Testis (tissue), 3 donors: ENCODE measurements around the gene SFXN1. TPM values are rescaled to one million over a fixed set of nuclear protein-coding genes. Genes with fewer than 3 reads are reported as not detected.

Experiments
- DNase-seq: peaks from one replicate; pipeline ENCODE4 v3.0.0-alpha.2; 2019
- H3K27ac ChIP-seq, 2 donors: fragments of 200-600 bp; sonication (generic); one replicate each; pipeline ENCODE4 v1.5.1; 2019
- H3K27me3 ChIP-seq: fragments of 200-600 bp; sonication (generic); one replicate; pipeline ENCODE4 v1.5.1; 2019
- H3K36me3 ChIP-seq: fragments of 200-600 bp; sonication (generic); one replicate; pipeline ENCODE4 v1.5.1; 2017; ENCODE audit warnings: low read depth; ENCODE audit errors: missing control alignments
- H3K4me1 ChIP-seq: fragments of 200-600 bp; sonication (generic); one replicate; pipeline ENCODE4 v1.5.1; 2019
- H3K4me3 ChIP-seq, 2 donors: fragments of 200-600 bp; sonication (generic); one replicate each; pipeline ENCODE4 v1.5.1; 2017 to 2019
- H3K9me3 ChIP-seq: fragments of 200-600 bp; sonication (generic); one replicate; pipeline ENCODE4 v1.5.1; 2017
- CTCF ChIP-seq, 3 experiments: fragments of 450-650 bp in 2 of 3; fragments of 200-600 bp in 1 of 3; sonication (generic) in 1 of 3; IDR thresholded peaks; one replicate each; pipeline ENCODE4 v1.5.1; 2016 to 2019; ENCODE audit warnings: antibody characterized with exemption in 3 of 3, mild to moderate bottlenecking in 2 of 3, moderate library complexity in 1 of 3
- POLR2A ChIP-seq: fragments of 450-650 bp; IDR thresholded peaks from one replicate; pipeline ENCODE4 v1.6.1; 2017; ENCODE audit warnings: antibody characterized with exemption, mild to moderate bottlenecking, moderate library complexity
- WGBS, 2 donors: methylation state at CpG; one replicate each; pipeline ENCODE4 v1.1.5; 2018; 5-methylcytosine and 5-hydroxymethylcytosine counted together
- intact Hi-C: fragments of 100-400 bp; cut with DNase I; formaldehyde crosslinking; loops from one replicate; pipeline ENCODE4 v1.15.1; 2023; ENCODE audit warnings: low total_unique reads
- polyA plus RNA-seq: library from polyadenylated mRNA; stranded (reverse); fragments of 350-450 nt; fragmentation: Illumina TruSeq; extraction: RNeasy Lipid Tissue Mini Kit (QIAGEN cat#74804); gene quantifications from one replicate; pipeline ENCODE4 v1.2.3, GENCODE V29; 2014; ENCODE audit warnings: low read depth, low replicate concordance; ENCODE audit not compliant: insufficient read depth
- total RNA-seq, 2 donors: library from RNA; depleted of rRNA; stranded (reverse); fragments of >200 nt; gene quantifications; one replicate each; pipeline ENCODE4 v1.2.3, GENCODE V29; 2016

The SFXN1 gene
- total and polyA plus RNA-seq, 3 donors from 2014 or later, result 22.6 to 44.5 (median 29.3) TPM

GRCh38 chr5:175538576-175538975 lies 60.2 kb downstream of the SFXN1 start:
- WGBS, 2 donors, result 88 to 94% methylated on average over 5 of the region's 5 CpGs
- intact Hi-C loops, result no loop called here
- no peak overlapping the region for H3K4me3 ChIP-seq
- DNase-seq, result no peak
- no peak for TF ChIP-seq CTCF (IDR thresholded peaks at IDR 0.05)
- no peak for TF ChIP-seq POLR2A
- no peaks in the 10 kb centered on the region for H3K36me3 ChIP-seq
- H3K9me3 ChIP-seq, result no peaks in the 10 kb centered on the region
- no peak overlapping the region for H3K27ac ChIP-seq
- no peaks in the 10 kb centered on the region for H3K27me3 ChIP-seq
- no peaks in the 10 kb centered on the region for H3K4me1 ChIP-seq

- DNase-seq, result no peak
- Histone ChIP-seq H3K27me3 (no peaks in the 10 kb centered on the region), H3K4me3 (no peak overlapping the region), H3K27ac (no peak overlapping the region), H3K36me3 (no peaks in the 10 kb centered on the region), H3K4me1 (no peaks in the 10 kb centered on the region), H3K9me3 (no peaks in the 10 kb centered on the region)
- 75 to 84% methylated on average over 2 of the region's 2 CpGs for WGBS, 2 donors
- TF ChIP-seq CTCF (IDR thresholded peaks at IDR 0.05), result peak in 1 of 3 experiments; percentile 3
- no peak for TF ChIP-seq POLR2A
- intact Hi-C loops, result no loop called here
These were observed 61.6 kb downstream of the SFXN1 start for GRCh38 chr5:175539936-175540335.

DNA sequence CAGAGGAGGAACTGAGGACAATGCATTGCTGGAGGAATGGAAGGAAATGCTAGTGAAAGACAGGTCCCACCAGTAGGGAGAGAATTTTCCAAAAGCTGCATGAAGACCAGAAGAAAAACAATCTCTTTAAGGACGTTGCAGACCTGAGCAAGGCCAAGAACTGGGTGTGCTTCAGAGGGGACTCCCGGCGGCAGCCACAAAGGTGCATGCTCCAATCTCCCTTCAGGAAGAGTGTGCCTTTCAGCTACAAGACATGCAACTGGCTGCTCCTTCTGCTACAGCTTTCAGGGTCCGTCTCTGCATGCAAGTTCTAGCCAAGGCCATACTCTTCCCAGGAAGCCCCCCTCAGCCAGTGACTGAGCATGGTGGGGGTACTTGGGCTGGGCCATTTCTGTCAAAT lies 62.9 kb downstream of the SFXN1 start:
- Histone ChIP-seq H3K27ac (no peak overlapping the region), H3K9me3 (no peaks in the 10 kb centered on the region), H3K27me3 (no peaks in the 10 kb centered on the region), H3K4me3 (no peak overlapping the region), H3K36me3 (no peaks in the 10 kb centered on the region), H3K4me1 (no peaks in the 10 kb centered on the region)
- DNase-seq, result no peak
- TF ChIP-seq CTCF (IDR thresholded peaks at IDR 0.05), result no peak
- no peak for TF ChIP-seq POLR2A
- intact Hi-C loops, result no loop called here
- 53 to 63% methylated on average over 4 of the region's 4 CpGs for WGBS, 2 donors

- no peak for DNase-seq
- TF ChIP-seq CTCF (IDR thresholded peaks at IDR 0.05), result no peak
- TF ChIP-seq POLR2A, result no peak
- Histone ChIP-seq H3K9me3 (no peaks in the 10 kb centered on the region), H3K27ac (no peak overlapping the region), H3K4me1 (no peaks in the 10 kb centered on the region), H3K27me3 (no peaks in the 10 kb centered on the region), H3K4me3 (no peak overlapping the region), H3K36me3 (no peaks in the 10 kb centered on the region)
- WGBS, 2 donors, result 59 to 73% methylated on average over 4 to 5 of the region's 5 CpGs
- intact Hi-C loops, result no loop called here
These were observed 64.0 kb downstream of the SFXN1 start for GRCh38 chr5:175542232-175542965.

GRCh38 chr5:175542966-175543235 lies 64.5 kb downstream of the SFXN1 start:
- no peak overlapping the region for H3K27ac ChIP-seq
- intact Hi-C loops, result no loop called here
- no peak overlapping the region for H3K4me3 ChIP-seq
- H3K36me3 ChIP-seq, result no peaks in the 10 kb centered on the region
- no peak for DNase-seq
- H3K9me3 ChIP-seq, result no peaks in the 10 kb centered on the region
- WGBS, 2 donors, result 68 to 70% methylated on average over 1 of the region's 1 CpG
- no peaks in the 10 kb centered on the region for H3K4me1 ChIP-seq
- TF ChIP-seq CTCF (IDR thresholded peaks at IDR 0.05) (no peak), POLR2A (no peak)
- no peaks in the 10 kb centered on the region for H3K27me3 ChIP-seq
